NCI-H748 (cell line): ENCODE results near the gene TMED8.

Experiments used
- DNase-seq: peaks from one replicate; lab custom pipeline; 2025; ENCODE audit not compliant: unreplicated experiment; lab: John Stamatoyannopoulos, UW

TMED8 gene

GRCh38 chr14:77301103-77301502, 75.8 kb downstream of the TMED8 start:
- DNase-seq, result peak; percentile 48

- DNase-seq, result no peak
Observed at GRCh38 chr14:77299771-77300170, 77.1 kb downstream of the TMED8 start.

GRCh38 chr14:77296906-77297305, 80.0 kb downstream of the TMED8 start:
- DNase-seq, result no peak

GRCh38 chr14:77296155-77296554, 80.7 kb downstream of the TMED8 start:
- no peak for DNase-seq

GRCh38 chr14:77290705-77291104, 86.2 kb downstream of the TMED8 start:
- no peak for DNase-seq

- no peak for DNase-seq
Observed at GRCh38 chr14:77286576-77286975, 90.3 kb downstream of the TMED8 start.
